BE2C (cell line): Measurements from ENCODE around the gene CDKN1A.

Experiments used
- DNase-seq: peaks from one replicate; pipeline ENCODE4 v3.0.0-alpha.2; 2020
- H3K27me3 ChIP-seq: fragments of 250-450 bp; sonication (Bioruptor Pico); 2 replicates; pipeline ENCODE4 v1.5.1; 2020; ENCODE audit warnings: mild to moderate bottlenecking
- H3K36me3 ChIP-seq: fragments of 250-450 bp; sonication (Bioruptor Pico); 2 replicates; pipeline ENCODE4 v1.5.1; 2020; ENCODE audit warnings: mild to moderate bottlenecking
- H3K4me1 ChIP-seq: fragments of 250-450 bp; sonication (Bioruptor Pico); 2 replicates; pipeline ENCODE4 v1.5.1; 2020
- H3K4me3 ChIP-seq: 2 replicates; pipeline ENCODE4 v1.5.1; 2011; ENCODE audit warnings: low read depth, low read length
- H3K9me3 ChIP-seq: fragments of 250-450 bp; sonication (Bioruptor Pico); 2 replicates; pipeline ENCODE4 v1.5.1; 2020
- TF ChIP-seq, protein P1 (sequence below): IDR thresholded peaks from 2 replicates; pipeline ENCODE4 v1.5.1; 2012; ENCODE audit warnings: mild to moderate bottlenecking, low read depth, low read length

Gene CDKN1A

DNA sequence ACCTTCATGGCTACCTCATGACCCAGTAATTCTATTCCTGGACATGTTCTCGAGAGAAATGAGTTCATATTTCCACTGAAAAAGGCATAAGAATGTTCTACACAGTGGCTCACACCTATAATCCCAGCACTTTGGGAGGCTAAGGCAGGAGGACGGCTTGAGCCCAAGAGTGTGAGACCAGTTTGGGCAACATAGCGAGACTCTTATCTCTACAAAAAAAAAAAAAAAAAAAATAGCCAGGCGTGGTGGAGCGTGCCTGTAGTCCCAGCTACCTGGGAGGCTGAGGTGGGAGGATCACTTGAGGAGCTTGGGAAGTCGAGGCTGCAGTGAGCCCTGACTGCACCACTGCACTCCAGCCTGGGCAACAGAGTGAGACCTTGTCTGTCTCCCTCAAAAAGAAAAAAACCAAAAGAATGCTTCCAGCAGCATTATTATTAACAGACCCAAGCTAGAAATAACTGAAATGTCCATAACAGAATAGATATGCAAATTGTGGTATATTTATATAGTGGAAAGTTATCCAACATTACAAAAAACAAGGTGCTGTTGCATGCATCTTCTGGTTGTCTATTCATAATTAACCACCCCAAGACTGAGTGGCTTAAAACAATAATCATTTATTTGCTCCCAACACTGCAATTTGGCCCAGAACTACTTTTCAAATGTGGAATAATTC, 9.7 kb downstream of the CDKN1A start:
- H3K4me3 ChIP-seq = no peak overlapping the region
- TF ChIP-seq, protein P1, sequence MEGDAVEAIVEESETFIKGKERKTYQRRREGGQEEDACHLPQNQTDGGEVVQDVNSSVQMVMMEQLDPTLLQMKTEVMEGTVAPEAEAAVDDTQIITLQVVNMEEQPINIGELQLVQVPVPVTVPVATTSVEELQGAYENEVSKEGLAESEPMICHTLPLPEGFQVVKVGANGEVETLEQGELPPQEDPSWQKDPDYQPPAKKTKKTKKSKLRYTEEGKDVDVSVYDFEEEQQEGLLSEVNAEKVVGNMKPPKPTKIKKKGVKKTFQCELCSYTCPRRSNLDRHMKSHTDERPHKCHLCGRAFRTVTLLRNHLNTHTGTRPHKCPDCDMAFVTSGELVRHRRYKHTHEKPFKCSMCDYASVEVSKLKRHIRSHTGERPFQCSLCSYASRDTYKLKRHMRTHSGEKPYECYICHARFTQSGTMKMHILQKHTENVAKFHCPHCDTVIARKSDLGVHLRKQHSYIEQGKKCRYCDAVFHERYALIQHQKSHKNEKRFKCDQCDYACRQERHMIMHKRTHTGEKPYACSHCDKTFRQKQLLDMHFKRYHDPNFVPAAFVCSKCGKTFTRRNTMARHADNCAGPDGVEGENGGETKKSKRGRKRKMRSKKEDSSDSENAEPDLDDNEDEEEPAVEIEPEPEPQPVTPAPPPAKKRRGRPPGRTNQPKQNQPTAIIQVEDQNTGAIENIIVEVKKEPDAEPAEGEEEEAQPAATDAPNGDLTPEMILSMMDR = no peak
- DNase-seq = no peak

DNA sequence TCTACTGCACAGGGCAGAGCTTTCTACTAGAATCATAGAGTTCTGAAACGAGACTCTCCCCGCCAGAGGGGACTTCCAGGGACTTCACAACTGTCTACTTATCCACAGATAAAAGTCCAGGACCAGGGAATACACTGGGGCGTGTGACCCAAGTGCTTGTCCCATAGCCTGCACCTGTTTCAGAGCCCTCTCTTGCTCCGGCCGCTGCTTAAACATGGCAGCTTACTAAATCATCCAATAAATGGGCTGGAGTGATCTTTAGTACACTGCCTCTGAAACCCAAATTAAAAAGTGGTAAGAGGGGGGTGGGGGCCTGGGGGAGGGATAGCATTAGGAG, 10.2 kb downstream of the CDKN1A start:
- TF ChIP-seq, protein P1 = no peak
- Histone ChIP-seq H3K4me3 (no peak overlapping the region), H3K36me3 (no peaks in the 10 kb centered on the region), H3K9me3 (no peaks in the 10 kb centered on the region), H3K4me1 (no peaks in the 10 kb centered on the region), H3K27me3 (no peaks in the 10 kb centered on the region)
- DNase-seq = no peak

More for the DNA sequence above, 9.7 kb downstream of the CDKN1A start:
- H3K9me3 ChIP-seq = no peaks in the 10 kb centered on the region
- no peaks in the 10 kb centered on the region for H3K36me3 ChIP-seq
- no peaks in the 10 kb centered on the region for H3K27me3 ChIP-seq
- H3K4me1 ChIP-seq = no peaks in the 10 kb centered on the region

DNA sequence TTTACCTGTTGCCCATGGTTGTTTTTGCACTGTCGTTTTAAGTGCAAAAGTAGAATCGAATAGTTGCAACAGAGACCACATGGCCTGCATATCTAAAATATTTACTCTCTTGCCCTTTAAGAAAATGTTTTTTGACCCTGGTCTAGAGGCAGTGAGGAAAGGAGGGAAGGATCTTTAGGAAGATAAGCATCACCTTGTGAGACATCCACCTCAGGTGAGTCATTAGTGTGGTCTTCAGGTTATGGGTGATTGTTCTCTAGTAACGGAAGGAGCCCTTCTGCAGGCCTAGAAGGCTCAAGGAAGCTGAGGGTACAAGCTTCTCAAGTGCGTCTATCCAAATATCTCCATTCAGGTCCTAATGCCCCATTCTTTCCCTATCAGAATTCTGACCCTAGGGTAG, 12.5 kb downstream of the CDKN1A start:
- no peak overlapping the region for H3K4me3 ChIP-seq
- TF ChIP-seq, protein P1 = no peak
- no peaks in the 10 kb centered on the region for H3K4me1 ChIP-seq
- H3K27me3 ChIP-seq = no peaks in the 10 kb centered on the region
- H3K9me3 ChIP-seq = no peaks in the 10 kb centered on the region
- DNase-seq = no peak
- H3K36me3 ChIP-seq = no peaks in the 10 kb centered on the region

DNA sequence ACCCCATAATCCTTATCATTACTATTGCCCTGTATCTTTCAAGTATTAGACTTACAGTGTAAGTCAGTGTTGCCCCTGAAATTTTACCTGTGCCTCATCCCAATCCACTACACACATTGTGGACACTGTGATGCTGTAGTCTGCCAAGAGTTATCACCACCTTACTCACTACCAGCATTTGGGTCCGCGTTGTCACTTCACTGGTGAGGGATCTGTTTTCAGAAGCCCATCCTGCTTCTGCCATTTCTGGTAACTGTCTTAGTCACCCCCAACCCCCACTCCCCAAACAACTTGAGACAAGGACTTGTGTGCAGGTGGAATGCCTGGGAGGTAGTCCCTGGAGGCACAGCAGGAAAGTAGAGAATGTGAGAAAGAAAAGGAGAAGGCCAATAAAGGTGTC, 13.1 kb downstream of the CDKN1A start:
- Histone ChIP-seq H3K4me3 (no peak overlapping the region), H3K27me3 (no peaks in the 10 kb centered on the region), H3K36me3 (no peaks in the 10 kb centered on the region), H3K4me1 (no peaks in the 10 kb centered on the region), H3K9me3 (no peaks in the 10 kb centered on the region)
- no peak for DNase-seq
- TF ChIP-seq, protein P1 = no peak

DNA sequence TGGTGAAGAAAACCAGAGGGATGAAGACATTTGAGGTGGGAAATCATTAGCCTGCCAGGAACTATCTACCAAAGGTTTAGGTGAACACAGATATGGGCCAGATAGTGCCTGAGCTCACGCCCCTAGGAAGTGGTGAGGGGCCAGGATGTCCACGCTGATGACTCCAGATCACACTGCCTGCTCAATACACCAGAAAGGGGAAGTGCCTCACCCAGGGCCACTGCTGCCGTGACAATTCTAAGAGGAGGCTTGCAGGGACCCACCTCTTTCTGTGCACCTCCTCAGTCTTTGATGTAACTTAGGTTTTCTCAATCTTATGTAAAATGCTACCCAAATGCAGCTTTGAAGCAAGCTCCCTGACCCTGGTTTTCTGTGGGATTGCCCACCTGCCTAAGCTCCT, 13.7 kb downstream of the CDKN1A start:
- TF ChIP-seq, protein P1 = no peak
- Histone ChIP-seq H3K27me3 (no peaks in the 10 kb centered on the region), H3K36me3 (no peaks in the 10 kb centered on the region), H3K4me1 (no peaks in the 10 kb centered on the region), H3K9me3 (no peaks in the 10 kb centered on the region), H3K4me3 (no peak overlapping the region)
- no peak for DNase-seq

DNA sequence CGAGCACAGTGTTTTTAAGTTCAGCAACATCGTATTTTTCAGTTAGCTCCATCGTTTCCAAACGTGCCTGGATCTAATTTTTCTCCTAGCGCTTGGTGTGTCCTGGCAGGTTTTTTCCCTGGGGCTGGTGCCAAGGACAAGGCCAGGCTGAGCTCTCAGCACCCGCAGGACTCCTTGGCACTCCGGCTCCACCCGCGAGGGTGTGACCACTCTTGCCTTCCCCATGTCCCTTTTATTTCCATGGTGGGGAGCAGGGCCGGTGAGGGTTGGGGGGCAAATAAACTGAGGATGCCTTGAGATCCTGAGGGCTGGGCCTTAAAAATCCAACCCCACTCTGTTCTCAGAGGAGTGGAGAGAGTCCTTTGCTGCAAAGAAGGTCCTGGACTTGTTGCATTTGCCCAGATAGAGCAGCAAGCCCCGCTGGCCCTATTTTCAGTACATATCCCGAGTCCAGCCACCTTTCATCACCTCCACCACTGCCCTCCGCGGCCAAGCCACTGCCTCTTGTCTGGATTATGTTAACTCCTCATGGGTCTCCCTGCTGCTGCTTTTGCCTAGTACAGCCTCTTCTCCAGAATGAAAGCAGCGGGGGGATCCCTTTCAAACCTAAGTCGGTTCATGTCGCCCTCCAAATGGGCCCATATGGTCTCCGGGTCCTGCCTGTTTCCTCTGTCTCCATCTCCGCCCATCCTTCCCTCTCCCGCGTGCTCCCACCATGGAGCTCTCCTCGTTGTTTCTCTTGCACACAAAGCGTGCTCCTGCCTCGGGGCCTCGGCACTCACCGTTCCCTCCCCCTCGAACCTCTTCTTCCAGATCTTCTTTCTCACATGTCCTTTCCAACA, 14.6 kb downstream of the CDKN1A start:
- Histone ChIP-seq H3K27me3 (no peaks in the 10 kb centered on the region), H3K36me3 (no peaks in the 10 kb centered on the region), H3K4me1 (no peaks in the 10 kb centered on the region), H3K9me3 (no peaks in the 10 kb centered on the region), H3K4me3 (no peak overlapping the region)
- DNase-seq = no peak
- TF ChIP-seq, protein P1 = no peak
